Measurements from ENCODE around the gene NEK9.
"Not testable (repeated sequence)": the region's sequence is repeated elsewhere in the genome, so short reads cannot be mapped to it uniquely, and the experiment has no call there.

Gene NEK9

DNA sequence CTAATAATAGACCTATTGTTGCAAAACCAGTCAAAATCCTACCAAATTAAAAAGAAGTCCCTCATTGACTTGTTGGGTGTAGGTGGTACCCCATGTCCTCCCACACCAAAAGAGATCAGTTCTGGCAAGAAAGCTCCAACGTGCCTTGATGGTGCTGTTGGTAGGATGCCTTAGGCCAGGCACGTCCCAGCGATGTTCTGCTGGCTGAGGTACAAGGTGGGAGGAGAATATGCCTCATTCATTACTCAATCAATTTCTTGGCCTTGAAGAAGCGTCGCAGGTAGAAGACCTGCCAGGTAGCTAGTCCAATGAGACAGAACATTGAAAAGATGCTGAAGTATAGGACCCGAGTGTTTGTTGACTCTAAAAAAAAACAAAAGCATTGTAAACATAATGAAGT, 7.8 kb upstream of the NEK9 start:
- H3K36me3 Mint-ChIP-seq (ENCODE audit: low read depth) = peaks cover 45% of the 10 kb centered on the region
- no peaks in the 10 kb centered on the region for H3K27me3 Mint-ChIP-seq (ENCODE audit: low read depth)
- no peak overlapping the region for H3K4me3 Mint-ChIP-seq
- TF ChIP-seq, protein P1, sequence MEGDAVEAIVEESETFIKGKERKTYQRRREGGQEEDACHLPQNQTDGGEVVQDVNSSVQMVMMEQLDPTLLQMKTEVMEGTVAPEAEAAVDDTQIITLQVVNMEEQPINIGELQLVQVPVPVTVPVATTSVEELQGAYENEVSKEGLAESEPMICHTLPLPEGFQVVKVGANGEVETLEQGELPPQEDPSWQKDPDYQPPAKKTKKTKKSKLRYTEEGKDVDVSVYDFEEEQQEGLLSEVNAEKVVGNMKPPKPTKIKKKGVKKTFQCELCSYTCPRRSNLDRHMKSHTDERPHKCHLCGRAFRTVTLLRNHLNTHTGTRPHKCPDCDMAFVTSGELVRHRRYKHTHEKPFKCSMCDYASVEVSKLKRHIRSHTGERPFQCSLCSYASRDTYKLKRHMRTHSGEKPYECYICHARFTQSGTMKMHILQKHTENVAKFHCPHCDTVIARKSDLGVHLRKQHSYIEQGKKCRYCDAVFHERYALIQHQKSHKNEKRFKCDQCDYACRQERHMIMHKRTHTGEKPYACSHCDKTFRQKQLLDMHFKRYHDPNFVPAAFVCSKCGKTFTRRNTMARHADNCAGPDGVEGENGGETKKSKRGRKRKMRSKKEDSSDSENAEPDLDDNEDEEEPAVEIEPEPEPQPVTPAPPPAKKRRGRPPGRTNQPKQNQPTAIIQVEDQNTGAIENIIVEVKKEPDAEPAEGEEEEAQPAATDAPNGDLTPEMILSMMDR (IDR thresholded peaks at IDR 0.05; ENCODE audit: unreplicated experiment in 3 of 3) = no peak
- no peak overlapping the region for H3K27ac Mint-ChIP-seq
- H3K4me1 Mint-ChIP-seq = no peaks in the 10 kb centered on the region
- H3K9me3 Mint-ChIP-seq = peaks cover 3% of the 10 kb centered on the region

DNA sequence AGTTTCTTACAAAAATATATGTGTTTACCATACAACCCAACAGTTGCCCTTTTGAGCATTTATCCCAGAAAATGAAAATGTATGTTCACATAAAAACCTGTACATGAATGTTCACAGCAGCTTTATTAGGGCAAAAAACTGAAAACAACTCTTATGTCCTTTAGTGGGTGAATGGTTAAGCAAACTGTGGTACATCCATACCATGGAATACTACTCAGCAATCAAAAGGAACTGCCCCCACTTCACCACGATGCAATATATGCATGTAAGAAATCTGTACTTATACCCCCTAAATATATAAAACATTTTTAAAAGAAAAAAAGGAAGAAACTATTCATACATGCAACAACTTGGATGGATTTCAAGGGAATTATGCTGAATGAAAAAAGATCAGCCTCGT, 6.7 kb upstream of the NEK9 start:
- Mint-ChIP-seq H3K36me3 (ENCODE audit: low read depth) (peaks cover 45% of the 10 kb centered on the region), H3K27me3 (ENCODE audit: low read depth) (no peaks in the 10 kb centered on the region), H3K9me3 (peaks cover 3% of the 10 kb centered on the region), H3K4me1 (no peaks in the 10 kb centered on the region), H3K27ac (no peak overlapping the region), H3K4me3 (no peak overlapping the region)
- TF ChIP-seq, protein P1 (IDR thresholded peaks at IDR 0.05; ENCODE audit: unreplicated experiment in 3 of 3) = no peak

DNA sequence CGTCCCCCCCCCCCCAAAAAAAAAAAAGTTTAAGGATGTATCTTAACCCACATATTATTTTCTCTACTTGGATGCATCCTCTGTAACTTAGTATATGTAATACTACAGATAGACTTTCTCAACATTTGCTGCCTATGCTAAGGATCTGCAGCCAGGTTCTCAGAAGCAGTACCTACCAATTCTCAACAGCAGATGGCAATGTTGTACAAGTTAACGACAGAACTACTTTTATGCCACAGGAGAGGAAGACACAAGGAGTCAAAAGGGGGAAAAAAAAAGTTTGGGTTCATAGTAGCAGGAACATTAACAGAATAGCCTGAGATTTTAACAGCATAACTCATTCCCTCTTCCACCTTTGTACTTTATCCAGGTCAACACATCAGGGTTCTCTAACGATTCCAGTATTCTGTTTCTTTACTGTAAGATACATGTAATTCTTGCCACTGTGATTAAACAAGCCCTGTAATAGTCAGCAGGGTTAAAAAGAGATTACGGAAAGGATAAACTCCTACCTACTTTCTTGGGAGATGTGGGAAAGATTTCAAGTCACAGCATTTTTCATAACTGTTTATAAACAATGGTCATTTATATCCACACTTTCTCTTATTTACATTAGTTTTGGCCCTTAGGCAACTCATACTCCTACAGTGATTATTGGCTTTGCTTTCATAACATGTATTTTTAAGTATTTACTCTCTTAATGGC, 5.7 kb upstream of the NEK9 start:
- Mint-ChIP-seq H3K27me3 (ENCODE audit: low read depth) (no peaks in the 10 kb centered on the region), H3K27ac (peak overlapping the region in 1 of 3 experiments; percentile 13), H3K4me1 (peaks cover 5% of the 10 kb centered on the region), H3K36me3 (ENCODE audit: low read depth) (peaks cover 40% of the 10 kb centered on the region), H3K4me3 (no peak overlapping the region), H3K9me3 (peaks cover 3% of the 10 kb centered on the region)
- TF ChIP-seq, protein P1 (IDR thresholded peaks at IDR 0.05; ENCODE audit: unreplicated experiment in 3 of 3) = peak; percentile 65 to 78 (median 69)

DNA sequence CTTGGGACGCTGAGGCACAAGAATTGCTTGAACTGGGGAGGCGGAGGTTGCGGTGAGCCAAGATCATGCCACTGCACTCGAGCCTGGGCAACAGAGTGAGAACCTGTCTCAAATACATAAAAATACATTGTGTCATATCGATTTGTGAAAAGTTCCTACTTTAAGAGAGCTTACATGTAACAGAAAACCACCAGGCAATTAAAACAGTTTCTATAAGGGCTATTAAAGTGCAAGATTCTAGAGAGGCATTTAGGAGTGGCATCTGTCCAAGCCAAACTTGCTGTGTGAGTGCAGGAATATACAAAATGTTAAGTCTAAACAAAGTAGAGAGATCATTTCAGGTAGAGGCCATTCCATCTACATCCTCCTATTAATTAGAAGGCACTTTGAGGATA, 1.7 kb upstream of the NEK9 start:
- Mint-ChIP-seq H3K9me3 (peaks cover 3% of the 10 kb centered on the region), H3K27me3 (ENCODE audit: low read depth) (no peaks in the 10 kb centered on the region), H3K4me3 (peak overlapping the region; percentile 57 to 70 (median 64)), H3K4me1 (peaks cover 32% of the 10 kb centered on the region), H3K27ac (peak overlapping the region in 1 of 3 experiments; percentile 31), H3K36me3 (ENCODE audit: low read depth) (peaks cover 17% of the 10 kb centered on the region)
- TF ChIP-seq, protein P1 (IDR thresholded peaks at IDR 0.05; ENCODE audit: unreplicated experiment in 3 of 3) = no peak

DNA sequence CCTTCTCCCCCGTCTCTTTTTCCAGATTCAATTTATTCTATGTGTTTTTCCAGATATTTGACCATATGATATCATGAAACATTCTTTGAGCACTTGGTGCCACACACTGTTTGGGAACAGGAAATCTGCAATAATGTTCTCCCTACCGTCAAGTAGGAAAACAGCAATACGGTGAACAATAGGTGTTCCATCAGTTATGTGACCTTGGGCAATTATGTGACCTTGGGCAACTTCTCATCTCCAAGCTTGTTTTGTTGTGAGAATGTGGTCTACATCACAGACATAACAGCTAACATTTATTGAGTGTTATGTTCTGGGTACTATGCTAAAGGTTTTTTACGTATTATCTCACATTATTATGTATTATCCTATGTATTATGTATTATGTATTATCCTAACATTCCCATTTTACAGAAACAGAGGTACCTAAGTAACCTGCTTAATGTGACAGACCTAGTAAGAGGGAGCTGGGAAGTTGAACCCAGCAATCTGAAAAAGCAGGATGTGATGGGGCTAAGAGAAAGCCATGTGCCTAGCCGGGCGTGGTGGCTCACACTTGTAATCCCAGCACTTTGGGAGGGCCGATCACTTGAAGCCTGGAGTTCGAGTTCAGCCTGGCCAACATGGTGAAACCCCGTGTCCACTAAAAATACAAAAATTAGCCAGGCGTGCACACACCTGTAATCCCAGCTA, 1.2 kb upstream of the NEK9 start:
- Mint-ChIP-seq H3K36me3 (ENCODE audit: low read depth) (peaks cover 12% of the 10 kb centered on the region), H3K4me1 (peaks cover 32% of the 10 kb centered on the region), H3K9me3 (peaks cover under 1% of the 10 kb centered on the region), H3K27me3 (ENCODE audit: low read depth) (no peaks in the 10 kb centered on the region), H3K4me3 (peak overlapping the region; percentile 84 to 93 (median 92)), H3K27ac (peak overlapping the region; percentile 99 to 100 (median 100))
- TF ChIP-seq, protein P1 (IDR thresholded peaks at IDR 0.05; ENCODE audit: unreplicated experiment in 3 of 3) = no peak

DNA sequence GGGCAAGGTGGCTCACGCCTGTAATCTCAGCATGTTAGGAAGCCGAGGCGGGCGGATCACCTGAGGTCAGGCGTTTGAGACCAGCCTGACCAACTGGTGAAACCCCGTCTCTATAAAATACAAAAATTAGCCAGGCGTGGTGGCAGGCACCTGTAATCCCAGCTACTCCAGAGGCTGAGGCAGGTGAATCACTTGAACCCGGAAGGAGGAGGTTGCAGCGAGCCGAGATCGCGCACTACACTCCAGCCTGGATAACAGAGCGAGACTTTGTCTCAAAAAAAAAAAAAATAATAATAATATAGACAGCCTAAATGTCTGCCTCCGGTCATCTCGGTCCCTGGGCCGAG, 599 bp upstream of the NEK9 start:
- peaks cover 32% of the 10 kb centered on the region for H3K4me1 Mint-ChIP-seq
- not testable (repeated sequence) for H3K9me3 Mint-ChIP-seq; H3K36me3 Mint-ChIP-seq (ENCODE audit: low read depth); H3K27me3 Mint-ChIP-seq (ENCODE audit: low read depth)
- H3K27ac Mint-ChIP-seq = peak overlapping the region; percentile 99 to 100 (median 100)
- peak overlapping the region; percentile 84 to 93 (median 92) for H3K4me3 Mint-ChIP-seq
